Left lung (tissue), 10 donors: ENCODE results near the gene UNC79. TPM values are rescaled to one million over a fixed set of nuclear protein-coding genes. Genes with fewer than 3 reads are reported as not detected.
A peak's percentile ranks its signal among the peaks of the same experiment; 100 is the strongest.

Experiments
- ATAC-seq: fragments of 200-7000 bp; cut with Tn5 transposase; one replicate; pipeline ENCODE4 v1.9.1; 2020; ENCODE audit warnings: moderate library complexity
- DNase-seq, 4 donors: peaks; one replicate each; pipeline ENCODE4 v3.0.0-alpha.2; 2013 to 2020
- H3K27ac ChIP-seq, 2 donors: fragments of 200-600 bp; sonication (generic) in 1 of 2; one replicate each; pipeline versions ENCODE4 v1.5.0 to v1.8.0; 2020 to 2021
- H3K27me3 ChIP-seq, 2 donors: fragments of 200-600 bp; sonication (generic) in 1 of 2; one replicate each; pipeline versions ENCODE4 v1.5.0 to v1.8.0; 2020 to 2021
- H3K36me3 ChIP-seq, 2 donors: fragments of 200-600 bp; sonication (generic) in 1 of 2; one replicate each; pipeline versions ENCODE4 v1.5.0 to v1.8.0; 2020 to 2021
- H3K4me1 ChIP-seq, 2 donors: fragments of 200-600 bp; one replicate each; pipeline ENCODE4 v1.8.0; 2021
- H3K4me3 ChIP-seq, 2 donors: fragments of 200-600 bp; sonication (generic) in 1 of 2; one replicate each; pipeline versions ENCODE4 v1.5.0 to v1.8.0; 2020 to 2021; ENCODE audit warnings: mild to moderate bottlenecking in 1 of 2
- H3K9me3 ChIP-seq, 2 donors: fragments of 200-600 bp; sonication (generic) in 1 of 2; one replicate each; pipeline versions ENCODE4 v1.5.0 to v1.8.0; 2020 to 2021
- intact Hi-C, 2 donors: fragments of 100-400 bp; cut with DNase I; formaldehyde crosslinking; loops; one replicate each; pipeline versions ENCODE4 v1.11.2 to v1.14.2; 2022
- polyA plus RNA-seq, 6 donors: library from polyadenylated mRNA; unstranded; fragments of 120-200 nt; gene quantifications; one replicate each; pipeline ENCODE4 v1.2.1, GENCODE V29; 2013; ENCODE audit not compliant: insufficient read length in 6 of 6
- total RNA-seq, 2 donors: library from RNA; stranded (reverse); fragmentation: NEBNext Ultra II Directional; extraction: Animal tissue kit (Norgen Biotek cat#: 25700); gene quantifications; one replicate each; pipeline ENCODE4 v1.2.1, GENCODE V29; 2021
- TF ChIP-seq, protein P1 (sequence below), 2 donors: fragments of 200-600 bp; sonication (generic) in 1 of 2; IDR thresholded peaks; one replicate each; pipeline versions ENCODE4 v1.5.0 to v1.8.0; 2021; ENCODE audit warnings: antibody characterized with exemption in 2 of 2
- donor health status: DM: no; HTN: yes; CAD: no.
- donor health status: DM: no; HTN: no; CAD: no.

Gene UNC79
- total and polyA plus RNA-seq, 8 donors = 0.13 to 0.65 (median 0.46) TPM

DNA sequence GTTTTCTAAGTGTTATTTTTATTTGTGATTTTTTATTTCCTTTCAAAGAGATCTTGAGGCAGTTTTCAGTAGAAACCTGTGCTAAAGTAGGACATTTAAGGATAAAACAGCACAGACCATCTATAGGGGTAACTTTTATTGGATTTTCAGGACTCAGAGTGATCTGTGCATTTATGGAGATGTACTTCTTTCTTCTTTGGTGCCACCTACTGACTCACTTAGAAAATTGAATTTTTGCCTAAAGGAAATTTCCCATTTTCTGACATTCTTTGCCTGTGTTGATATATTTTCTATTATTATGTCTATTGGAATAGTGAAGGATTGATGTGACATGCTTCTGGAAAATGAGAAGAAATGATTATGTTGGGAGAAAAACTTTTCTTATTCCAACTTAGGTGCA, 113.0 kb downstream of the UNC79 start:
- Histone ChIP-seq H3K27ac (no peak overlapping the region), H3K4me1 (no peaks in the 10 kb centered on the region), H3K27me3 (peaks cover 0 to 4% of the 10 kb centered on the region in 2 donors), H3K36me3 (no peaks in the 10 kb centered on the region), H3K9me3 (no peaks in the 10 kb centered on the region), H3K4me3 (no peak overlapping the region)
- DNase-seq (peak in 1 of 4 donors; percentile 15), ATAC-seq (no peak)
- TF ChIP-seq, protein P1, sequence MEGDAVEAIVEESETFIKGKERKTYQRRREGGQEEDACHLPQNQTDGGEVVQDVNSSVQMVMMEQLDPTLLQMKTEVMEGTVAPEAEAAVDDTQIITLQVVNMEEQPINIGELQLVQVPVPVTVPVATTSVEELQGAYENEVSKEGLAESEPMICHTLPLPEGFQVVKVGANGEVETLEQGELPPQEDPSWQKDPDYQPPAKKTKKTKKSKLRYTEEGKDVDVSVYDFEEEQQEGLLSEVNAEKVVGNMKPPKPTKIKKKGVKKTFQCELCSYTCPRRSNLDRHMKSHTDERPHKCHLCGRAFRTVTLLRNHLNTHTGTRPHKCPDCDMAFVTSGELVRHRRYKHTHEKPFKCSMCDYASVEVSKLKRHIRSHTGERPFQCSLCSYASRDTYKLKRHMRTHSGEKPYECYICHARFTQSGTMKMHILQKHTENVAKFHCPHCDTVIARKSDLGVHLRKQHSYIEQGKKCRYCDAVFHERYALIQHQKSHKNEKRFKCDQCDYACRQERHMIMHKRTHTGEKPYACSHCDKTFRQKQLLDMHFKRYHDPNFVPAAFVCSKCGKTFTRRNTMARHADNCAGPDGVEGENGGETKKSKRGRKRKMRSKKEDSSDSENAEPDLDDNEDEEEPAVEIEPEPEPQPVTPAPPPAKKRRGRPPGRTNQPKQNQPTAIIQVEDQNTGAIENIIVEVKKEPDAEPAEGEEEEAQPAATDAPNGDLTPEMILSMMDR (IDR thresholded peaks at IDR 0.05) = peak in 1 of 2 donors; percentile 12
- intact Hi-C loops = no loop called here

DNA sequence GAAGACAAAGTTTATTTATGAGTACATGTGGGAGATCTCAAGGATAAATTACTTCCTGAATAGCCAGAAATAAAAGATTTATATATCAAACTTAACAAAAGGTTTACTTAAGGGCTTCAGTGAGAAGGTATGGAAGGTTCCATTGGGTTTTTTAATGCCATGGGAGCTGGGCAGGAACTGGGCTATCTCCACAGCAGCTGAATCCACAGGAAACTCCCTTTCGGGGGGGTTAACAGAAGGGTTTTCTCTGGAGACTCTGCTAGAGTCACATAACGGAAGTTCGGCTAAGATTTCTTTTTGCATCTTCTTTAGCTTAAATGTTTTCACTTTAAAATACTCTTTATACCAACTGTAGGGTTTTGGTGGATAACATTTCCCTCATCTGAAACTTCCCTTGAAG, 113.5 kb downstream of the UNC79 start:
- H3K9me3 ChIP-seq = no peaks in the 10 kb centered on the region
- no peaks in the 10 kb centered on the region for H3K36me3 ChIP-seq
- no peak overlapping the region for H3K4me3 ChIP-seq
- DNase-seq = no peak
- intact Hi-C loops = no loop called here
- TF ChIP-seq, protein P1 (IDR thresholded peaks at IDR 0.05) = no peak
- ATAC-seq = no peak
- H3K27me3 ChIP-seq = peaks cover 0 to 4% of the 10 kb centered on the region in 2 donors
- H3K4me1 ChIP-seq = no peaks in the 10 kb centered on the region
- no peak overlapping the region for H3K27ac ChIP-seq

DNA sequence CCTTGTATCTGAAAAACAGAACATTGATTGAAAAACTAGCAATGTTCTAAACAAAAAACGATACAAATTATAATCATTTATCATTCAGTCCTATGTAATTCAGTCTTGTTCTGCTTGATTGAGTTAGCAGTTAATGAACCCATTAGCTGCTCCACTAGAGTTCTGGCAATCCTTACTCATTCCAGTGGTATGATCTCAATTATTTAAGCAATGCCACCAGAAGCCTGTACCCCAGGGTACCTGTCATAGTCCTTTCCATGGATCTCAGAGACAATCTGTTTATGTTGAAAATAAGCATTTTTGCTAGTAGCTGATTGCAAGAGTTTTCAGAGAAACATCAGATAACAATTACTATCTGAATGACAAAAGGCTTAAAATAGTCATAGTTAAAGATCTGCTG, 115.9 kb downstream of the UNC79 start:
- no peaks in the 10 kb centered on the region for H3K4me1 ChIP-seq
- no peaks in the 10 kb centered on the region for H3K27me3 ChIP-seq
- intact Hi-C loops = no loop called here
- H3K9me3 ChIP-seq = no peaks in the 10 kb centered on the region
- ATAC-seq = no peak
- TF ChIP-seq, protein P1 (IDR thresholded peaks at IDR 0.05) = no peak
- no peak for DNase-seq
- H3K36me3 ChIP-seq = no peaks in the 10 kb centered on the region
- no peak overlapping the region for H3K4me3 ChIP-seq
- H3K27ac ChIP-seq = no peak overlapping the region

DNA sequence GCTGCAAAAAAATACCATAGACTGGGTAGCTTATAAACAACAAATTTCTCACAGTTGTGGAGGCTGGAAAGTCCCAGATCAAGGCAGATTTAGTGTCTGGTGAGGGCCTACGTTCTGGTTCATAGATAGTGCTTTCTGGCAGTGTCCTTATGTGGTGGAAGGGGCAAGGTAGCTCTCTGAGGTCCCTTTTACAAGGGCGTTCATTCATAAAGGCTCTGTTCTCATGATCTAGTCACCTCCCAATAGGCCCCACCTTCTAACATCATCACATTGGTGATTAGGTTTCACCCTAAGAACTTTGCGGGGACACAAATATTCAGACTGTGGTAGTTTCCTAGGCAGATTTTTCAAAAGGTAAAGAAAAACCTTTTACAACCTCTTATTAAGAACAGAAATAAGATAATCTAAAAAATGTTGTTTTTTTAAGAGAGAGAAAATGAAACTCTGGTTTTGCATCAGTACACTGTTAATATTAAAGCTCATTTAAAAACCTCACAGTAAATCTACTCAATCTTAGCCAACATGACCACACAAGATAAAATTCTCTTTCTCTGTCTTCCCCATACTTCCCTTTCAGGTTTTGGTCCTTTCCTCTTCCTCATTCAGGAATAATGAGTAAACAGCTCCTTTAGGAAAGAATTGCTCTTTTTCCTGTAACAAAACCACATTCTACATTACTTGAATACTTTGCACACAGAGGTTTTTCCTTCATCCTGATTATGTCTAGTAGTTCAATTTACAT, 117.5 kb downstream of the UNC79 start:
- DNase-seq (no peak), ATAC-seq (no peak)
- no peaks in the 10 kb centered on the region for H3K9me3 ChIP-seq
- no peaks in the 10 kb centered on the region for H3K36me3 ChIP-seq
- intact Hi-C loops = no loop called here
- H3K27ac ChIP-seq = no peak overlapping the region
- no peaks in the 10 kb centered on the region for H3K4me1 ChIP-seq
- TF ChIP-seq, protein P1 (IDR thresholded peaks at IDR 0.05) = no peak
- H3K27me3 ChIP-seq = no peaks in the 10 kb centered on the region
- H3K4me3 ChIP-seq = no peak overlapping the region

DNA sequence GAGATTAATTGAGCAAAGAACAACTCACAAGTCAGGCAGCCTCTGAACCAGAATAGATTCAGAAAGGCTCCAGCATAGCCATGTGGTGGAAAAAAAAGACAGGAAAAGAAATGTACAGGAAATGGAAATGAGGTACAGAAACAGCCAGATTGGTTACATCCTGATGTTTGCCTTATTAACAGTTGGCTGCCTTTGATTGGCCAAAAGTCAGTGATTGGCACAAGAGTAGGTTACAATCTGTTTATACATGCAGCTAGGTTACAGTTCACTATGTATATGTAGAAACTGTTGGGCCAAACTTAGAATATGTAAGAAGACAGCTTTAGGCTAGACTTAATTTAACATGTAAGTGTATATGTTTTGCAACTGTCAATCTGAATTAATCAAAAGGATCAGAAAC, 118.9 kb downstream of the UNC79 start:
- TF ChIP-seq, protein P1 (IDR thresholded peaks at IDR 0.05) = no peak
- ATAC-seq = no peak

More for the DNA sequence above, 118.9 kb downstream of the UNC79 start:
- Histone ChIP-seq H3K9me3 (no peaks in the 10 kb centered on the region), H3K27ac (no peak overlapping the region), H3K4me1 (no peaks in the 10 kb centered on the region), H3K4me3 (no peak overlapping the region), H3K27me3 (no peaks in the 10 kb centered on the region), H3K36me3 (no peaks in the 10 kb centered on the region)
- DNase-seq = no peak
- intact Hi-C loops = no loop called here
